WTC11 (cell line): Measurements from ENCODE around the gene ZNF768. TPM values are rescaled to one million over a fixed set of nuclear protein-coding genes. Genes with fewer than 3 reads are reported as not detected.

Source experiments
- ATAC-seq: fragments of 200-7000 bp; cut with Tn5 transposase; 2 replicates; pipeline ENCODE4 v1.10.0; 2021; ENCODE audit warnings: mild to moderate bottlenecking, moderate library complexity
- CTCF ChIA-PET: fragments of 300-600 bp; sonication (Branson Sonifier 250); formaldehyde crosslinking; loops from one replicate; lab custom pipeline; 2021; ENCODE audit warnings: antibody characterized with exemption; lab: Charles Lee
- POLR2A ChIA-PET: fragments of 350-600 bp; sonication (Branson Sonifier 250); formaldehyde crosslinking; loops from one replicate; lab custom pipeline; 2021; ENCODE audit warnings: antibody characterized with exemption; lab: Charles Lee
- DNase-seq: peaks from one replicate; pipeline ENCODE4 v3.0.0; 2021; ENCODE audit warnings: low spot score
- H3K27ac Mint-ChIP-seq: 2 replicates; pipeline ENCODE4 v1.8.0; 2021; ENCODE audit warnings: mixed read lengths
- H3K27me3 Mint-ChIP-seq: 2 replicates; pipeline ENCODE4 v1.8.0; 2021; ENCODE audit warnings: low read depth, mild to moderate bottlenecking, moderate library complexity, mixed read lengths
- H3K36me3 Mint-ChIP-seq: 2 replicates; pipeline ENCODE4 v1.8.0; 2021; ENCODE audit warnings: mixed read lengths
- H3K4me1 Mint-ChIP-seq: 2 replicates; pipeline ENCODE4 v1.8.0; 2022; ENCODE audit warnings: mixed read lengths
- H3K4me3 Mint-ChIP-seq: 2 replicates; pipeline ENCODE4 v1.8.0; 2021; ENCODE audit warnings: mild to moderate bottlenecking, moderate library complexity, mixed read lengths
- H3K9me3 Mint-ChIP-seq: 2 replicates; pipeline ENCODE4 v1.8.0; 2021; ENCODE audit warnings: mixed read lengths
- CBFB ChIP-seq: sonication (generic); formaldehyde crosslinking; IDR thresholded peaks from 2 replicates; pipeline ENCODE4 v1.8.1; 2022; ENCODE audit warnings: mild to moderate bottlenecking, low read depth, missing genetic modification reagents
- GTF2I ChIP-seq: fragments of 250-450 bp; sonication (Bioruptor Pico); conservative IDR thresholded peaks from 2 replicates; pipeline ENCODE4 v1.4.0; 2021; ENCODE audit warnings: mild to moderate bottlenecking
- HMGA2 ChIP-seq: fragments of 250-450 bp; sonication (Bioruptor Pico); IDR thresholded peaks from 2 replicates; pipeline ENCODE4 v1.4.0; 2021; ENCODE audit warnings: mild to moderate bottlenecking, moderate library complexity
- IRF2 ChIP-seq: sonication (generic); formaldehyde crosslinking; IDR thresholded peaks from 2 replicates; pipeline ENCODE4 v1.8.0; 2022; ENCODE audit warnings: low read depth, missing genetic modification reagents, borderline replicate concordance
- PRRX2 ChIP-seq: fragments of 250-450 bp; sonication (Bioruptor Pico); IDR thresholded peaks from 2 replicates; pipeline ENCODE4 v1.8.0; 2021; ENCODE audit warnings: mild to moderate bottlenecking
- TEAD1 ChIP-seq: sonication (generic); formaldehyde crosslinking; IDR thresholded peaks from 2 replicates; pipeline ENCODE4 v1.8.0; 2022; ENCODE audit warnings: mild to moderate bottlenecking, missing genetic modification reagents
- ZNF396 ChIP-seq: fragments of 250-450 bp; sonication (Bioruptor Pico); IDR thresholded peaks from 2 replicates; pipeline ENCODE4 v1.8.0; 2021; ENCODE audit warnings: mild to moderate bottlenecking, moderate library complexity, borderline replicate concordance
- ZNF416 ChIP-seq: fragments of 250-450 bp; sonication (Bioruptor Pico); IDR thresholded peaks from 2 replicates; pipeline ENCODE4 v1.9.0; 2021; ENCODE audit warnings: mild to moderate bottlenecking, inconsistent platforms
- total RNA-seq: library from RNA; stranded (reverse); gene quantifications from 3 replicates; pipeline ENCODE4 v1.2.3, GENCODE V29; 2021
- TF ChIP-seq, protein P1 (sequence below): sonication (generic); formaldehyde crosslinking; IDR thresholded peaks from 2 replicates; pipeline ENCODE4 v1.8.1; 2023; ENCODE audit warnings: mild to moderate bottlenecking, missing genetic modification reagents, moderate library complexity
- TF ChIP-seq, protein P2 (sequence below): sonication (generic); formaldehyde crosslinking; IDR thresholded peaks from 2 replicates; pipeline ENCODE4 v1.8.0; 2023; ENCODE audit warnings: missing genetic modification reagents, mild to moderate bottlenecking, borderline replicate concordance
- TF ChIP-seq, protein P3 (sequence below): sonication (generic); formaldehyde crosslinking; IDR thresholded peaks from 2 replicates; pipeline ENCODE4 v1.8.1; 2022; ENCODE audit warnings: low read depth, mild to moderate bottlenecking, moderate library complexity, missing genetic modification reagents, borderline replicate concordance
- TF ChIP-seq, protein P4 (sequence below): sonication (generic); formaldehyde crosslinking; IDR thresholded peaks from 2 replicates; pipeline ENCODE4 v1.8.1; 2023; ENCODE audit warnings: mild to moderate bottlenecking, missing genetic modification reagents
- TF ChIP-seq, protein P5 (sequence below): sonication (generic); formaldehyde crosslinking; IDR thresholded peaks from 2 replicates; pipeline ENCODE4 v1.8.0; 2023; ENCODE audit warnings: missing genetic modification reagents
- TF ChIP-seq, protein P6 (sequence below): sonication (generic); formaldehyde crosslinking; IDR thresholded peaks from 2 replicates; pipeline ENCODE4 v1.8.1; 2023; ENCODE audit warnings: mild to moderate bottlenecking, missing genetic modification reagents, moderate library complexity
- TF ChIP-seq, protein P7 (sequence below): sonication (generic); formaldehyde crosslinking; IDR thresholded peaks from 2 replicates; pipeline ENCODE4 v1.8.0; 2022; ENCODE audit warnings: mild to moderate bottlenecking, missing genetic modification reagents

ZNF768 gene
- total RNA-seq, 1 experiment from 2014 or later: 35.9 TPM

DNA sequence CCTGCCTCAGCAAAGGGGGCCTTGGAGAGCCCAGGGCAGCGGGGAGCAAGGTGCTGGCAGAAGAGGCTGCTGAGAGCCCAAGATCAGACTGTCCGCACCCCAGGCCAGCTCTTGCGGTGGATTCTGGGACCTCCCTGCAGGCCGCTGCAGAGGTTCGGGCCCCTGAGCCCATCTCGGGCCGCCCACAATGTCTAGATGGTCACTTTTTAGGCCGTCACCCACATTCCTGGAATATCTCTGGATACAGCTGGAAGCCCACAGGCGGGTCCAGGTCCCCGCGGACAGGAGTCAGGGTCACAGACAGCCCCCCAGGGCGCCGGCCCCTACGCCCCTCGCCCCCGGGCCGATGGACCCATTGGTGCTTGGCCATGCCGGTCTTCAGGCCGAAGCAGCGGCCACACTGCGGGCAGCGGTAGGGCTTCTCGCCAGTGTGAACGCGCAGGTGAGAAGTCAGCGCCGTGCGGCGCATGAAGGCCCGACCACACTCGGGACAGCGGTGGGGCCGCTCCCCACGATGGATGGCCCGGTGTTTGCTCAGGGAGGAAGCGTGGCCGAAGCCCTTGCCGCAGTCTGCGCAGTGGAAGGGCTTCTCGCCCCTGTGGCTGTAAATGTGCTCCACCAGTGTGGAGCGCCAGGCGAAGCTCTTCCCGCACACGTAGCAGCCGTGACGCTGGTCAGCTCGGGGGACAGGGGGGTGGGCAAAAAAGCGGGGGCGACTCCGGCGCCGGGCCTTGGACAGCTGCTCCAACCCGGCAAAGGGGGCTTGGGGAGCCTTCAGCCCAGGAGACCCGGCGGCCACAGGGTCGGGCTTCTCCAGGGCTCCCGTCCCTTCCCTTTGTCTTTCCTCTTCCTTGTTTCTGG lies 6.1 kb upstream of the ZNF768 start:
- ChIA-PET POLR2A (no interaction called here), CTCF (interaction anchor here (0.6 to 4.7 kb wide), 2 partner anchors 23 to 83 kb away, joined by 3 to 30 read pairs; no protein-coding TSS in a partner anchor)
- peak overlapping the region; percentile 68 for H3K4me3 Mint-ChIP-seq
- no peak for DNase-seq
- peaks cover 13% of the 10 kb centered on the region for H3K36me3 Mint-ChIP-seq
- no peaks in the 10 kb centered on the region for H3K27me3 Mint-ChIP-seq
- TF ChIP-seq, protein P1, sequence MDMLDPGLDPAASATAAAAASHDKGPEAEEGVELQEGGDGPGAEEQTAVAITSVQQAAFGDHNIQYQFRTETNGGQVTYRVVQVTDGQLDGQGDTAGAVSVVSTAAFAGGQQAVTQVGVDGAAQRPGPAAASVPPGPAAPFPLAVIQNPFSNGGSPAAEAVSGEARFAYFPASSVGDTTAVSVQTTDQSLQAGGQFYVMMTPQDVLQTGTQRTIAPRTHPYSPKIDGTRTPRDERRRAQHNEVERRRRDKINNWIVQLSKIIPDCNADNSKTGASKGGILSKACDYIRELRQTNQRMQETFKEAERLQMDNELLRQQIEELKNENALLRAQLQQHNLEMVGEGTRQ (CRISPR knock-in tag): no peak
- TF ChIP-seq ZNF396 (CRISPR knock-in tag) (no peak), ZNF416 (CRISPR knock-in tag) (no peak), TEAD1 (CRISPR knock-in tag) (no peak), IRF2 (CRISPR knock-in tag) (no peak), PRRX2 (no peak), HMGA2 (CRISPR knock-in tag) (no peak), GTF2I (CRISPR knock-in tag) (no peak), CBFB (CRISPR knock-in tag) (no peak)
- TF ChIP-seq, protein P2, sequence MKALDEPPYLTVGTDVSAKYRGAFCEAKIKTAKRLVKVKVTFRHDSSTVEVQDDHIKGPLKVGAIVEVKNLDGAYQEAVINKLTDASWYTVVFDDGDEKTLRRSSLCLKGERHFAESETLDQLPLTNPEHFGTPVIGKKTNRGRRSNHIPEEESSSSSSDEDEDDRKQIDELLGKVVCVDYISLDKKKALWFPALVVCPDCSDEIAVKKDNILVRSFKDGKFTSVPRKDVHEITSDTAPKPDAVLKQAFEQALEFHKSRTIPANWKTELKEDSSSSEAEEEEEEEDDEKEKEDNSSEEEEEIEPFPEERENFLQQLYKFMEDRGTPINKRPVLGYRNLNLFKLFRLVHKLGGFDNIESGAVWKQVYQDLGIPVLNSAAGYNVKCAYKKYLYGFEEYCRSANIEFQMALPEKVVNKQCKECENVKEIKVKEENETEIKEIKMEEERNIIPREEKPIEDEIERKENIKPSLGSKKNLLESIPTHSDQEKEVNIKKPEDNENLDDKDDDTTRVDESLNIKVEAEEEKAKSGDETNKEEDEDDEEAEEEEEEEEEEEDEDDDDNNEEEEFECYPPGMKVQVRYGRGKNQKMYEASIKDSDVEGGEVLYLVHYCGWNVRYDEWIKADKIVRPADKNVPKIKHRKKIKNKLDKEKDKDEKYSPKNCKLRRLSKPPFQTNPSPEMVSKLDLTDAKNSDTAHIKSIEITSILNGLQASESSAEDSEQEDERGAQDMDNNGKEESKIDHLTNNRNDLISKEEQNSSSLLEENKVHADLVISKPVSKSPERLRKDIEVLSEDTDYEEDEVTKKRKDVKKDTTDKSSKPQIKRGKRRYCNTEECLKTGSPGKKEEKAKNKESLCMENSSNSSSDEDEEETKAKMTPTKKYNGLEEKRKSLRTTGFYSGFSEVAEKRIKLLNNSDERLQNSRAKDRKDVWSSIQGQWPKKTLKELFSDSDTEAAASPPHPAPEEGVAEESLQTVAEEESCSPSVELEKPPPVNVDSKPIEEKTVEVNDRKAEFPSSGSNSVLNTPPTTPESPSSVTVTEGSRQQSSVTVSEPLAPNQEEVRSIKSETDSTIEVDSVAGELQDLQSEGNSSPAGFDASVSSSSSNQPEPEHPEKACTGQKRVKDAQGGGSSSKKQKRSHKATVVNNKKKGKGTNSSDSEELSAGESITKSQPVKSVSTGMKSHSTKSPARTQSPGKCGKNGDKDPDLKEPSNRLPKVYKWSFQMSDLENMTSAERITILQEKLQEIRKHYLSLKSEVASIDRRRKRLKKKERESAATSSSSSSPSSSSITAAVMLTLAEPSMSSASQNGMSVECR (CRISPR knock-in tag): no peak
- TF ChIP-seq, protein P3, sequence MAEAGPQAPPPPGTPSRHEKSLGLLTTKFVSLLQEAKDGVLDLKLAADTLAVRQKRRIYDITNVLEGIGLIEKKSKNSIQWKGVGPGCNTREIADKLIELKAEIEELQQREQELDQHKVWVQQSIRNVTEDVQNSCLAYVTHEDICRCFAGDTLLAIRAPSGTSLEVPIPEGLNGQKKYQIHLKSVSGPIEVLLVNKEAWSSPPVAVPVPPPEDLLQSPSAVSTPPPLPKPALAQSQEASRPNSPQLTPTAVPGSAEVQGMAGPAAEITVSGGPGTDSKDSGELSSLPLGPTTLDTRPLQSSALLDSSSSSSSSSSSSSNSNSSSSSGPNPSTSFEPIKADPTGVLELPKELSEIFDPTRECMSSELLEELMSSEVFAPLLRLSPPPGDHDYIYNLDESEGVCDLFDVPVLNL (CRISPR knock-in tag): no peak
- TF ChIP-seq, protein P4, sequence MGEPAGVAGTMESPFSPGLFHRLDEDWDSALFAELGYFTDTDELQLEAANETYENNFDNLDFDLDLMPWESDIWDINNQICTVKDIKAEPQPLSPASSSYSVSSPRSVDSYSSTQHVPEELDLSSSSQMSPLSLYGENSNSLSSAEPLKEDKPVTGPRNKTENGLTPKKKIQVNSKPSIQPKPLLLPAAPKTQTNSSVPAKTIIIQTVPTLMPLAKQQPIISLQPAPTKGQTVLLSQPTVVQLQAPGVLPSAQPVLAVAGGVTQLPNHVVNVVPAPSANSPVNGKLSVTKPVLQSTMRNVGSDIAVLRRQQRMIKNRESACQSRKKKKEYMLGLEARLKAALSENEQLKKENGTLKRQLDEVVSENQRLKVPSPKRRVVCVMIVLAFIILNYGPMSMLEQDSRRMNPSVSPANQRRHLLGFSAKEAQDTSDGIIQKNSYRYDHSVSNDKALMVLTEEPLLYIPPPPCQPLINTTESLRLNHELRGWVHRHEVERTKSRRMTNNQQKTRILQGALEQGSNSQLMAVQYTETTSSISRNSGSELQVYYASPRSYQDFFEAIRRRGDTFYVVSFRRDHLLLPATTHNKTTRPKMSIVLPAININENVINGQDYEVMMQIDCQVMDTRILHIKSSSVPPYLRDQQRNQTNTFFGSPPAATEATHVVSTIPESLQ (CRISPR knock-in tag): no peak
- TF ChIP-seq, protein P5, sequence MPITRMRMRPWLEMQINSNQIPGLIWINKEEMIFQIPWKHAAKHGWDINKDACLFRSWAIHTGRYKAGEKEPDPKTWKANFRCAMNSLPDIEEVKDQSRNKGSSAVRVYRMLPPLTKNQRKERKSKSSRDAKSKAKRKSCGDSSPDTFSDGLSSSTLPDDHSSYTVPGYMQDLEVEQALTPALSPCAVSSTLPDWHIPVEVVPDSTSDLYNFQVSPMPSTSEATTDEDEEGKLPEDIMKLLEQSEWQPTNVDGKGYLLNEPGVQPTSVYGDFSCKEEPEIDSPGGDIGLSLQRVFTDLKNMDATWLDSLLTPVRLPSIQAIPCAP (CRISPR knock-in tag): no peak
- TF ChIP-seq, protein P6, sequence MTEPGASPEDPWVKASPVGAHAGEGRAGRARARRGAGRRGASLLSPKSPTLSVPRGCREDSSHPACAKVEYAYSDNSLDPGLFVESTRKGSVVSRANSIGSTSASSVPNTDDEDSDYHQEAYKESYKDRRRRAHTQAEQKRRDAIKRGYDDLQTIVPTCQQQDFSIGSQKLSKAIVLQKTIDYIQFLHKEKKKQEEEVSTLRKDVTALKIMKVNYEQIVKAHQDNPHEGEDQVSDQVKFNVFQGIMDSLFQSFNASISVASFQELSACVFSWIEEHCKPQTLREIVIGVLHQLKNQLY (CRISPR knock-in tag): no peak
- TF ChIP-seq, protein P7, sequence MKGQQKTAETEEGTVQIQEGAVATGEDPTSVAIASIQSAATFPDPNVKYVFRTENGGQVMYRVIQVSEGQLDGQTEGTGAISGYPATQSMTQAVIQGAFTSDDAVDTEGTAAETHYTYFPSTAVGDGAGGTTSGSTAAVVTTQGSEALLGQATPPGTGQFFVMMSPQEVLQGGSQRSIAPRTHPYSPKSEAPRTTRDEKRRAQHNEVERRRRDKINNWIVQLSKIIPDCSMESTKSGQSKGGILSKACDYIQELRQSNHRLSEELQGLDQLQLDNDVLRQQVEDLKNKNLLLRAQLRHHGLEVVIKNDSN (CRISPR knock-in tag): no peak
- TF ChIP-seq, all 79 proteins: peak for 0
- Mint-ChIP-seq H3K4me1 (peaks cover 32% of the 10 kb centered on the region), H3K9me3 (no peaks in the 10 kb centered on the region), H3K27ac (peak overlapping the region; percentile 84)
- ATAC-seq: no peak
